Brain microvascular endothelial cell (primary cell): ENCODE data around the gene RASSF10.

Source experiments
- DNase-seq: peaks from one replicate; pipeline ENCODE4 v3.0.0-alpha.2; 2020
- H3K27ac ChIP-seq: fragments of 250-450 bp; sonication (Bioruptor Pico); 2 replicates; pipeline ENCODE4 v1.5.1; 2020; ENCODE audit warnings: mild to moderate bottlenecking, moderate library complexity
- H3K27me3 ChIP-seq: fragments of 250-450 bp; sonication (Bioruptor Pico); replicated peaks from 2 replicates; pipeline ENCODE4 v1.5.1; 2020; ENCODE audit warnings: mild to moderate bottlenecking
- H3K36me3 ChIP-seq: fragments of 250-450 bp; sonication (Bioruptor Pico); replicated peaks from 2 replicates; pipeline ENCODE4 v1.5.1; 2020; ENCODE audit warnings: mild to moderate bottlenecking
- H3K4me3 ChIP-seq: 2 replicates; pipeline ENCODE4 v1.5.1; 2011; ENCODE audit warnings: low read depth, mild to moderate bottlenecking, control low read depth, low read length, moderate library complexity
- in situ Hi-C: cut with HindIII; loops from 2 replicates; pipeline ENCODE4 v1.10.0; 2017; ENCODE audit warnings: low sequenced_read_pairs, low pct_ligation_motif_present
- TF ChIP-seq, protein P1 (sequence below): IDR thresholded peaks from 2 replicates; pipeline ENCODE4 v1.5.1; 2011; ENCODE audit warnings: low read depth, mild to moderate bottlenecking, moderate library complexity, low read length, control low read depth, inconsistent platforms; ENCODE audit errors: missing control alignments

RASSF10 gene

DNA sequence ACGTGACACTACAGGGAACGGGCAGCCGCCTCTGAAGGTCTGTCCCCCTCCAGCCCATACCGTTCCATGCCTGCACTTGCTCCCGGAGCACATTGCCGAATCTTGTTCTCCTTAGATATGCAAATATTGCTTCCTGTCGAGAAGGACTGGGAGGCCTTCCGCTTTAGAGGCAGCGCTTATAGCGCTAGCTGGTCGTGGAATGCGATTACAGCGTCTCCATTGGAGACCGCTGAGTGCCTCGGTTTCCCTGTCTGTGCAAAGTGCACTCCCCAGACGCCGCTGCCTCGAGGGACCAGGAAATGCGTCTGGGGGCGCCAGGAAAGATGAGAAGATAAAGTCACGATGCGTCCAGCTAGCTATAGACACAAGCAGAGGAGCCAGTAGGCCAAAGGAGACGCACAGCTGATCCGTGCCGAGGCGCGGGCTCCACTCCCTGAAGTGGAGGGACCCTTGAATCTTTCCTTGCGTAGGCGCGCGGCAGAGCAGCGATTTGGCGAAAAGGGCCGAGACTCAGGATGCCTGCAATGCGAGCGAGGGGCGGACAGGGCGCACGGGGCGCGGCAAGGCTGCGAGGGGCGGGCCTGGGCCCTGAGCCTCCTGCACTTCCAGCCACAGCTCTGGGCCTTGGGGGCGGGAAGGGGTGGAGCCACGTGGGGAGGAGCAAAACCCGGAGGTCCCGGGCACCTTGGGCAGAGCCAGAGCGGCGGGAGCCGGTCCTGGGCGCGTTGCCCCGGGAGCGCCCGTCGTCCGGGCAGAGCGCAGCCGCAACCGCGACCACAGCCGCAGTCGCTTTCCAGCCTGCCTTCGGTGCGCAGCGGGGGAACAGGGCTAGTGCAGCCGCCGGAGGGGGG is at the start of gene RASSF10:
Gene RASSF10 (plus strand): TSS at position 692 of the 851 bp plus-strand sequence. CDS start 261 bp downstream, outside the sequence.
- TF ChIP-seq, protein P1, sequence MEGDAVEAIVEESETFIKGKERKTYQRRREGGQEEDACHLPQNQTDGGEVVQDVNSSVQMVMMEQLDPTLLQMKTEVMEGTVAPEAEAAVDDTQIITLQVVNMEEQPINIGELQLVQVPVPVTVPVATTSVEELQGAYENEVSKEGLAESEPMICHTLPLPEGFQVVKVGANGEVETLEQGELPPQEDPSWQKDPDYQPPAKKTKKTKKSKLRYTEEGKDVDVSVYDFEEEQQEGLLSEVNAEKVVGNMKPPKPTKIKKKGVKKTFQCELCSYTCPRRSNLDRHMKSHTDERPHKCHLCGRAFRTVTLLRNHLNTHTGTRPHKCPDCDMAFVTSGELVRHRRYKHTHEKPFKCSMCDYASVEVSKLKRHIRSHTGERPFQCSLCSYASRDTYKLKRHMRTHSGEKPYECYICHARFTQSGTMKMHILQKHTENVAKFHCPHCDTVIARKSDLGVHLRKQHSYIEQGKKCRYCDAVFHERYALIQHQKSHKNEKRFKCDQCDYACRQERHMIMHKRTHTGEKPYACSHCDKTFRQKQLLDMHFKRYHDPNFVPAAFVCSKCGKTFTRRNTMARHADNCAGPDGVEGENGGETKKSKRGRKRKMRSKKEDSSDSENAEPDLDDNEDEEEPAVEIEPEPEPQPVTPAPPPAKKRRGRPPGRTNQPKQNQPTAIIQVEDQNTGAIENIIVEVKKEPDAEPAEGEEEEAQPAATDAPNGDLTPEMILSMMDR: no peak
- H3K27me3 ChIP-seq: peaks cover 78% of the 10 kb centered on the region
- no peak within 1 kb of the TSS for H3K27ac ChIP-seq
- in situ Hi-C loops: no loop called here
- H3K4me3 ChIP-seq: peak within 1 kb of the TSS; percentile 36
- no peak for DNase-seq
- H3K36me3 ChIP-seq: no peaks in the 10 kb centered on the region

DNA sequence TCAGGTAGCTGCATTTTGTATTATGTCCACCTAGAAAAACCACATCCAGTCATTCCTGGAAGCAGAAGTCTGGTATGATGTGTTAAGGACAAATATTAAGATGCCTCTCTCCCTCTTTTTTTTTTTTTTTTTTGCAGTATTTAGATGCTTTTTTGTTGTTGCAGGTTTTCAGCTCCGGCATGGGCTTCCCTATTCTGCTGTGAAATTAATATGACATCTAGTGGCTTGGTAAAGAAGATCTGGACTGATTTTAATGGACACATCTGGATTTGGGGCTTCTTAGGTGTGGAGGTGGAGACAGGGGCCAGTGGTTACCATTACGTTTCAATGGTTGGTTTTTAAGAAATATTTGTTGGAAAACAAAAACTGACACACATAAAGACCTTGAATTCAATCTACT is 47.5 kb upstream of the RASSF10 start:
- Histone ChIP-seq H3K4me3 (no peak overlapping the region), H3K36me3 (no peaks in the 10 kb centered on the region), H3K27ac (no peak overlapping the region), H3K27me3 (peaks cover 8% of the 10 kb centered on the region)
- in situ Hi-C loops: loop anchor here (25.0 kb wide), 1 partner anchor 201 kb away; no protein-coding TSS in a partner anchor
- TF ChIP-seq, protein P1: peak; percentile 27
- no peak for DNase-seq

DNA sequence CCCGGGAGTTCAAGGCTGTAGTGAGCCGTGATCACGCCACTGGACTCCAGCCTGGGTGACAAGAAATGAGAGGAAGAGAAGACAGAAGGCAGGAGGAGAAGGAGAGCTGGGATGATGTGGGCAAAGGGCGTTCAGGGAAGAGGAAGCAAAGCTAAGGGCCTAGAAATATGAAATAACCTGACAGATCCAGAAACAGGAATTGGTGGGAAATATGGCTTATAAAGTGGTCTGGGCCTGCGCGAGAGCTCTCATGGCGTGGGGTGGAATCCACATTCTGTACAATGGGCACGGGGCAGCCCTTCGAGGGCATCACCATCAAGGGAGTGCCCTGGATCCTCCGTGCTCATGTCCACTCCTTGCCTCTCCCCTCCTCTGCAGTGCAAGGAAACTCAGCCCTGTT is 46.8 kb upstream of the RASSF10 start:
- in situ Hi-C loops: loop anchor here (25.0 kb wide), 1 partner anchor 200 kb away; no protein-coding TSS in a partner anchor

DNA sequence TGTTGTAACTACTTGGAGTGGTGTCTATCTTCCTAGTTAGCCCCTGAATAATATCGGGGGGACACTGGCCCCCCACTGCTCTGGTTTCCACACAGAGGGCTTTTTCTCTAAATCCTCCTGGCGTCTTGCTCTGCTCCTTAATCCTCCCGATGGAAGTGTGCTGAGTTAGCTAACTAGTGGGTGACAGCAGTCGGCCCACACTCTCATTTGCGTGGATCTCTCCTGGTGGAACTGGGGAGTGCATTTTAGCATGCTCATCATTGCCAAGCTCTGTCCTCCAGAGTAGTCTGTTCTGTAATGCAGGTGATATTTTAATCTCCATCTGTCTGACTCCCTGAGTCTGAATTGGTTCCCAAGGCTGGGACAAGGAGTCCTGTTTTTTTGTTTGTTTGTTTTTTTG is 46.1 kb upstream of the RASSF10 start:
- DNase-seq: no peak
- in situ Hi-C loops: loop anchor here (25.0 kb wide), 1 partner anchor 199 kb away; no protein-coding TSS in a partner anchor
- Histone ChIP-seq H3K27ac (no peak overlapping the region), H3K27me3 (peaks cover 10% of the 10 kb centered on the region), H3K4me3 (no peak overlapping the region), H3K36me3 (no peaks in the 10 kb centered on the region)
- TF ChIP-seq, protein P1: no peak

More for the DNA sequence above, 46.8 kb upstream of the RASSF10 start:
- TF ChIP-seq, protein P1: no peak
- Histone ChIP-seq H3K36me3 (no peaks in the 10 kb centered on the region), H3K4me3 (no peak overlapping the region), H3K27ac (no peak overlapping the region), H3K27me3 (peaks cover 10% of the 10 kb centered on the region)
- DNase-seq: no peak

DNA sequence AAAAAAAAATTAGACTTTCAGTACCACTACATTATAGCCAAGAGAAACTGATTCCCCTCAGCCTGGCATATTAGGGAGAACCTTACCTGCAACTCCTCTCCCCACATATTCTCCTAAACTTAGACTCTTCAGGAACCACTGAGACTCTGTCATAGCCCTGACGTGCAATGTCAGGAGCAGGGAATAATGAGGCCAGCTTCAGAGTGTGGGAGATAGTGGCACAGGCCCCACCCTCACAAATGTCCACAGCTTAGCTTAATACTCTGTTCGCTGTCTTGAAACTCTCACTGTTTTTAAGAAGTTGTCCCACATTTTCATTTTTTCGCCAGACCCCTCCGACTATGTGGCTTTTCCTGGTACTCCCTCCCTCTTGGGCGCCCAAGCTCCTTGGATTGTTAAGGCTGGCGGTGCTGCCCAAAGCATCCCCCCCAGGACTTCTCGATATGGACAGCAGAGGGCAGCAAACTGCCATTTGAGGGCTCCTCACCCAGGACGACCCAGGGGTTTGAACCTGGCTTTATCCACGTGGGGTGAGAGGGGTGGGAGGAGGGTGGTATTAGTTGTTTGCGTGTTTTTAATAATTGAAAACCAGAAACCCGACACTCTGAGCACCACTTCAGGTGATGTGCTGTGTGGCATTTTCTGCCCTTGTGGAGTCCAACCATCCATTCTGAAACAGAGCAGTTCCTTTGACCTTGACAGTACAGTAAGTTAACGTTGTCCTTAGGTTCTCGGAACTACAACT is 45.2 kb upstream of the RASSF10 start:
- DNase-seq: peak; percentile 66
- TF ChIP-seq, protein P1: peak; percentile 89
- in situ Hi-C loops: loop anchor here (25.0 kb wide), 1 partner anchor 198 kb away; no protein-coding TSS in a partner anchor
- Histone ChIP-seq H3K27ac (no peak overlapping the region), H3K27me3 (peaks cover 10% of the 10 kb centered on the region), H3K4me3 (no peak overlapping the region), H3K36me3 (no peaks in the 10 kb centered on the region)
